ENCODE measurements around the gene CSGALNACT2.

Gene CSGALNACT2

GRCh38 chr10:43124574-43125273 lies 13.5 kb upstream of the CSGALNACT2 start:
- no peak for DNase-seq
- Histone ChIP-seq H3K27ac (no peak overlapping the region), H3K36me3 (replicated peaks) (no peaks in the 10 kb centered on the region), H3K4me3 (ENCODE audit: low read depth, low read length) (no peak overlapping the region), H3K27me3 (replicated peaks) (no peaks in the 10 kb centered on the region)
- TF ChIP-seq CTCF (IDR thresholded peaks at IDR 0.05; ENCODE audit: low read depth, low read length, missing control alignments) = no peak
- in situ Hi-C loops (cut with HindIII; ENCODE audit: low pct_ligation_motif_present, low sequenced_read_pairs) = no loop called here

DNA sequence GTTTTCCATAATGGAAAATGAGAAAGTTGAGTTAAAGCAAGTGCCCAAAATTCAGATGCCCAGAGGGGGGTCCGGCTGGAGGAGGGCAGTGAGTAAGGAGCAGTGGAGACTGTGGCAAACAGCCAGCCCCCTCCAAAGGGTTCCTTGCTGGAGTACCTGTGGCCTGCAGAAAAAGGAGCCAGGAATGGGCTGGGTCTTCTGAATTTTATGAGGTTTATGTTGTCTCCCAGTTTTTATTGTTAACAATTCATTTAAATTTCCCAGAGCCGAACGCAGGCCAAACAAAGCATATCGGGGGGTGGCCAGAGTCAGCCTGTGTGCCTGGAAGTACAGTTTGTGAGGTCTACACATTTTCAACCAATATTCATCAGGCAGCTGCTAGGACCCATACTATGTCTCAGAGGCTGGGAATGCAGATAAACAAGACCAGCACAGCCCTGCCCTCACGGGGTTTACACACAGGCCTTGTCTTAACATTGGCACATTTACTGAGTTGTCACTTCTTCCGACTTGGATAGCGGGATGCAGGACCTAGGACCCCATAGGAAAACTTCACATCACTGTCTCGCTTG lies 12.9 kb upstream of the CSGALNACT2 start:
- Histone ChIP-seq H3K36me3 (replicated peaks) (no peaks in the 10 kb centered on the region), H3K4me3 (ENCODE audit: low read depth, low read length) (no peak overlapping the region), H3K27me3 (replicated peaks) (no peaks in the 10 kb centered on the region), H3K27ac (no peak overlapping the region)
- TF ChIP-seq CTCF (IDR thresholded peaks at IDR 0.05; ENCODE audit: low read depth, low read length, missing control alignments) = no peak
- no peak for DNase-seq
- in situ Hi-C loops (cut with HindIII; ENCODE audit: low pct_ligation_motif_present, low sequenced_read_pairs) = no loop called here

DNA sequence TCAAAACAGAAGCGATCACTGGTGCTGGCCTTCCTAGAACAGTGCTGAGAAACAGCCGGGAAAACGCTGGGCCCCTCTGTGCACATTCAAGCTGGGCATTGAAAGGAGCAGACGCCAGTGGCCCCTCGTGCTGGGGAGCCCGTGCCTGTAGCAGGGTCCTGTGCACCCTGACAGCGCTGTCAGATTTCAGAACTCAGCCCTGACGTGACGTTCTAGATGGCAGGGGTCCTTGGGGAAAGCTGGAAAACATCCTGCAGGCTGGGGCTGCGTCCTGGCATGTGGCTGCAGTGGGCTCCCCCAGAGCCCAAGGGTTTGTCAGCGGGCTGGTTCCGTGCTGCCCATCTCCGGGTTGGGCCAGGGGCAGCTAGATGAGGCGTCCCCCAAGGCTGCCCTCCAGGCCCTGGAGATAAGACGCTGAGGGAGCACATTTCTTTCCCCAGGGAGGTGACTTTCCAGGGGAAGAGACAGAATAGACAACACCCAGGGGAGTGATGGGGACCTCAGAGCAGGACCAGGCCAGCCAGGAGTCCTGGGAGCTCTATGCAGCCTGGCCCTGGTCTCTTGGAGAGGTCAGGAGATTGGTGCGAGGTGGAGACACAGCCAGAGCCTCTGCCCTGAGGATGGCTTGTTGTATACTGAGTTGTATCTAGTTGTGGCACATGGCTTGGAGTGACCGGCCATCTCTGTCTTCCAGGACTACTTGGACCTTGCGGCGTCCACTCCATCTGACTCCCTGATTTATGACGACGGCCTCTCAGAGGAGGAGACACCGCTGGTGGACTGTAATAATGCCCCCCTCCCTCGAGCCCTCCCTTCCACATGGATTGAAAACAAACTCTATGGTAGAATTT lies 12.1 kb upstream of the CSGALNACT2 start:
- in situ Hi-C loops (cut with HindIII; ENCODE audit: low pct_ligation_motif_present, low sequenced_read_pairs) = no loop called here
- no peak for DNase-seq
- Histone ChIP-seq H3K27ac (no peak overlapping the region), H3K36me3 (replicated peaks) (no peaks in the 10 kb centered on the region), H3K4me3 (ENCODE audit: low read depth, low read length) (no peak overlapping the region), H3K27me3 (replicated peaks) (no peaks in the 10 kb centered on the region)
- no peak for TF ChIP-seq CTCF (IDR thresholded peaks at IDR 0.05; ENCODE audit: low read depth, low read length, missing control alignments)

DNA sequence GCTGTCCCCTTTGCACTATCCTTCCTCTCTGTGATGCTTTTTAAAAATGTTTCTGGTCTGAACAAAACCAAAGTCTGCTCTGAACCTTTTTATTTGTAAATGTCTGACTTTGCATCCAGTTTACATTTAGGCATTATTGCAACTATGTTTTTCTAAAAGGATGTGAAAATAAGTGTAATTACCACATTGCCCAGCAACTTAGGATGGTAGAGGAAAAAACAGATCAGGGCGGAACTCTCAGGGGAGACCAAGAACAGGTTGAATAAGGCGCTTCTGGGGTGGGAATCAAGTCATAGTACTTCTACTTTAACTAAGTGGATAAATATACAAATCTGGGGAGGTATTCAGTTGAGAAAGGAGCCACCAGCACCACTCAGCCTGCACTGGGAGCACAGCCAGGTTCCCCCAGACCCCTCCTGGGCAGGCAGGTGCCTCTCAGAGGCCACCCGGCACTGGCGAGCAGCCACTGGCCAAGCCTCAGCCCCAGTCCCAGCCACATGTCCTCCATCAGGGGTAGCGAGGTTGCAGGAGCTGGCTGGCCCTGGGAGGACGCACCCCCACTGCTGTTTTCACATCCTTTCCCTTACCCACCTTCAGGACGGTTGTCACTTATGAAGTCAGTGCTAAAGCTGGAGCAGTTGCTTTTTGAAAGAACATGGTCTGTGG lies 11.4 kb upstream of the CSGALNACT2 start:
- in situ Hi-C loops (cut with HindIII; ENCODE audit: low pct_ligation_motif_present, low sequenced_read_pairs) = no loop called here
- Histone ChIP-seq H3K27me3 (replicated peaks) (no peaks in the 10 kb centered on the region), H3K36me3 (replicated peaks) (no peaks in the 10 kb centered on the region), H3K4me3 (ENCODE audit: low read depth, low read length) (no peak overlapping the region), H3K27ac (no peak overlapping the region)
- DNase-seq = no peak
- no peak for TF ChIP-seq CTCF (IDR thresholded peaks at IDR 0.05; ENCODE audit: low read depth, low read length, missing control alignments)

DNA sequence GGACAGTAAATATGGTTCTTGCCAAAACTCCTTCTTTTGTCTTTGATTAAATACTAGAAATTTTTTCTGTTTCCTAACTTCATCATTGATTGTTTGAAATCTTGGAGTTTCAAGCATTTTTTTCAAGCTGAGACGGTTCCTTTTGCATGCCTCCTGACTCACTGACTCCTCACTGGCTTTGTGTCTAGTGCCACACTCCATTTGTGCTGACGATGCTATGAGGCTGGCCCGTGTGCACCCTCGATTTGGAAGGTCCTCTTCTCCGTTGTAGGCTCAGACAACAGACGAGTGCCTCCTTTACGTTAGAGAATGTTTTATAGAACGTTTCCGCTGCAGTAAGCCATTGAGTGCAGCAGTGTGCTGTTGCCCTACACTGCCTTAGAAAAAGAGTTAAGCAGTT lies 10.8 kb upstream of the CSGALNACT2 start:
- in situ Hi-C loops (cut with HindIII; ENCODE audit: low pct_ligation_motif_present, low sequenced_read_pairs) = no loop called here
- Histone ChIP-seq H3K4me3 (ENCODE audit: low read depth, low read length) (no peak overlapping the region), H3K36me3 (replicated peaks) (no peaks in the 10 kb centered on the region), H3K27me3 (replicated peaks) (no peaks in the 10 kb centered on the region), H3K27ac (no peak overlapping the region)
- no peak for DNase-seq
- no peak for TF ChIP-seq CTCF (IDR thresholded peaks at IDR 0.05; ENCODE audit: low read depth, low read length, missing control alignments)
